T-helper 2 cell (primary cell): ENCODE measurements around the gene FABP6.

Source experiments
- DNase-seq, 5 experiments: peaks; one replicate each; pipeline versions ENCODE4 v3.0.0 to v3.0.0-alpha.2; 2012 to 2022

FABP6 gene

GRCh38 chr5:160262151-160263074 is 33.1 kb downstream of the FABP6 start:
- DNase-seq: no peak

- DNase-seq: no peak
Measured at GRCh38 chr5:160263326-160263855, 34.1 kb downstream of the FABP6 start.

GRCh38 chr5:160266044-160266443 is 36.7 kb downstream of the FABP6 start:
- DNase-seq: no peak

- DNase-seq: no peak
Measured at GRCh38 chr5:160266752-160267345, 37.5 kb downstream of the FABP6 start.

- no peak for DNase-seq
Measured at GRCh38 chr5:160268121-160268520, 38.8 kb downstream of the FABP6 start.

GRCh38 chr5:160269017-160269416 is 39.7 kb downstream of the FABP6 start:
- no peak for DNase-seq

GRCh38 chr5:160270704-160271103 is 41.4 kb downstream of the FABP6 start:
- DNase-seq: no peak

GRCh38 chr5:160271396-160271795 is 42.1 kb downstream of the FABP6 start:
- no peak for DNase-seq

- DNase-seq: no peak
Measured at GRCh38 chr5:160271836-160272235, 42.5 kb downstream of the FABP6 start.

GRCh38 chr5:160272264-160272663 is 43.0 kb downstream of the FABP6 start:
- no peak for DNase-seq

- DNase-seq: no peak
Measured at GRCh38 chr5:160272889-160273288, 43.6 kb downstream of the FABP6 start.

- no peak for DNase-seq
Measured at GRCh38 chr5:160274483-160274931, 45.2 kb downstream of the FABP6 start.

GRCh38 chr5:160278343-160278742 is 49.0 kb downstream of the FABP6 start:
- no peak for DNase-seq

GRCh38 chr5:160280384-160281095 is 51.2 kb downstream of the FABP6 start:
- no peak for DNase-seq

GRCh38 chr5:160281275-160281674 is 52.0 kb downstream of the FABP6 start:
- DNase-seq: no peak

GRCh38 chr5:160284291-160284873 is 55.1 kb downstream of the FABP6 start:
- DNase-seq: no peak

GRCh38 chr5:160285316-160285715 is 56.0 kb downstream of the FABP6 start:
- DNase-seq: no peak

GRCh38 chr5:160286947-160287346 is 57.6 kb downstream of the FABP6 start:
- no peak for DNase-seq

- no peak for DNase-seq
Measured at GRCh38 chr5:160287378-160288051, 58.2 kb downstream of the FABP6 start.
